ENCODE measurements around the gene EFCC1.
"Not testable (repeated sequence)": the region's sequence is repeated elsewhere in the genome, so short reads cannot be mapped to it uniquely, and the experiment has no call there.

The EFCC1 gene

GRCh38 chr3:129088312-129088711 lies 87.2 kb downstream of the EFCC1 start:
- not testable (repeated sequence) for H3K4me1 ChIP-seq (ENCODE audit: control insufficient read depth, insufficient read depth, low read length); H3K4me3 ChIP-seq (ENCODE audit: low read length); H3K9me3 ChIP-seq (ENCODE audit: control insufficient read depth, low read length)

More at GRCh38 chr3:129088312-129088711, 87.2 kb downstream of the EFCC1 start:
- not testable (repeated sequence) for H3K36me3 ChIP-seq (ENCODE audit: control insufficient read depth, insufficient read depth, low read length); H3K9ac ChIP-seq (ENCODE audit: low read length); H3K27me3 ChIP-seq (ENCODE audit: control insufficient read depth, insufficient read depth, low read length)

Measured in mucosa of stomach (tissue), 1 donor.